ENCODE results near the gene UQCC2.

- TF ChIP-seq CTCF (conservative IDR thresholded peaks at IDR 0.05): no peak
- TF ChIP-seq EZH2 (IDR thresholded peaks at IDR 0.05; ENCODE audit: low read depth): no peak
Observed at GRCh38 chr6:33663028-33663427, 48.5 kb downstream of the UQCC2 start.

All from PC-9 (cell line).